ENCODE results near the gene NMT2.

The NMT2 gene

DNA sequence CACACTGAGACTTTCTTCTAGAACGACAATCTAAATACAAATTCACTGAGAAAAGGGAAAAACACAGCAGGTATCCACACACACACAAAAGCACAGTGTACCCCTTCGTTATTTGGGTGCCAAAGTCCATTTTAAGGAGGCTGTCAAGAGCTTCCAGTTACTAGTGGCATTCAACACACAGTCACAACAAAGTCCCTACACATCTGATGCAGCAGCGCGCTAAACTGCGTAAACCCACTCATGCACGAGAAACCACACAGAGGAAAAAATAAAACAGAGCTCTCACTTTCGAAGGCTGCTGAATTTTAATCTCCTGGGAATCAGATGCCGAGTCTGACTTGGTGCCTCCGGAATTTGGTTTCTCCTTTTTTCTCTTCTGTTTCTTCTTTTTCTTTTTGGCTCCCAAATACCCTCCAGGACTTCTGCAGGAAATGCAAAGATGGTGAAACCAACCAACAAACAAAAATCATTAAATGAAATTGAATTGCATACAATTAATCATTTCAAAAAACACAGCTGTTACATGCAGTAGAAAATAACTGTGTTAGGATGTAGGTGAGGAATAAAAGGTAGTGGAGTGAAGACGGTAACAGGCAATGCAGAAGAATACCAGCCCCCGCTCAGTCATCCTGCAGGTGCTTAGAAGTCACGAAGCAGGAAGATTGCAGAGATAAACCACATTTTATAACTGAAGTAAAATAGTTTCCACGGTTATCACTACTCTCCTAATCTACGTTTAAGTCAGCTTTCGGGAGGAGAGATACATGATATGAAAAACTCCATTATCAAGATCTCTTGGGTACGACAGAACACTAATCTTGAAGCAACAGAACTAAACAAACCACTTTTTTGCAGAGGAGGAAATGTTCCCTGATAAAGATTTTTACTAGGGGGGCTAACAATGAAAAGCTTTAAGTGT is 27.1 kb downstream of the NMT2 start:
- DNase-seq (ENCODE audit: low spot score): no peak

DNA sequence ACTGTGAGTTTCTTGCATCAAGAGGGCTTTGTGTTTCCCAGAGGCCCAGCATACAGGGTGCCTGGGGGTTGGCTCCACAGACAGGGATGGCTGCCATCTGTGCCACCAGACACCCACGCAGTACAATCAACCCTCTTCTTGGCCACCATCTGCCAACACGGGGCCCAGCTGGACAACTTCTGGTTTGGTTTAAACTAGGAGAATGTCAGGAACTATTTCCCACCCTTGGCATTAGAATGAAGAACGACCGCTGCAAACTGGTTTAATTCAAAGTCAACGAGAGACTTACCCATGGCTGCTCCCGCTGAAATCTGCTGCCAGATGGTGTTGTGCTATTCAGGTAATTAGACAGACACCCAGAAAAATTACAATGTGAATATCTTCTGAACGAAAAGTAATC is 27.8 kb downstream of the NMT2 start:
- DNase-seq (ENCODE audit: low spot score): no peak

GRCh38 chr10:15137636-15138035 is 30.9 kb downstream of the NMT2 start:
- DNase-seq (ENCODE audit: low spot score): no peak

- no peak for DNase-seq (ENCODE audit: low spot score)
Measured at GRCh38 chr10:15137036-15137359, 31.5 kb downstream of the NMT2 start.

GRCh38 chr10:15136129-15137035 is 32.1 kb downstream of the NMT2 start:
- DNase-seq (ENCODE audit: low spot score): no peak

DNA sequence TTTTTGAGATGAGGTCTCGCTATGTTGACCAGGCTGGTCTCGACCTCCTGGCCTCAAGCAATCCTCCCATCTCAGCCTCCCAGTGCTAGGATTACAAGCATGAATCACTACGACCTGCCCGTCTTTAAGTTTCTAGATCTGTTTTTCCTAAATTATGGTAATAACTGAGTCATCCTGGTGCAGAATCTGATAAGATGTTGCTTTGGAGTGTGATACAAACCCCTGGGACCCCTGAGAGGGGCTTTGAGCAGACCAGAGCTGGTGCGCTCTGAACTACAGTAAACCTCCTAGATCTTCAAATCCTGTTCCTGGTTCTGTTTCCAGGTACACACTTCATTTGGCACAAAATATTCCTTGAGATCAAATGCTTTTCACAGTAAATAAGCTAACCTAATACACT is 37.2 kb downstream of the NMT2 start:
- no peak for DNase-seq (ENCODE audit: low spot score)

DNA sequence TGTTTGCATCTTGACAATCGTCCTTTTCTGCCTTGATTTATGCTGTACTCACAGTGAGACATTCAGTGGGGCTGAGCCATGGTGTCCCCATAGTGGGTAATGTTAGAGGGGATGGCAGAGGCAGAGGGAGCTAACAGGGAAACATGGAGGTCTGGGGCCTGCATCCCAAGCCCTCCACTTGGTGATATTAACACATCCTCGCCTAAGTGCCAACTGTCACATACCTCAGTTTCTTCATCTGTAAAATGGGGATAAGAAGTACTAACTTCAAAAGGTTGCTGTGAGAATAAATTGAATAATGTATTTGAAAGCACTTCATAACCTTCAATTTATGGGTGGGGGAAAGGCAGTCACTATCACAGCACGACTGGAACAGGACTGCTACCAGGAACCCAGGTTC is 43.6 kb downstream of the NMT2 start:
- DNase-seq (ENCODE audit: low spot score): no peak

- no peak for DNase-seq (ENCODE audit: low spot score)
Measured at GRCh38 chr10:15124190-15124589, 44.3 kb downstream of the NMT2 start.

DNA sequence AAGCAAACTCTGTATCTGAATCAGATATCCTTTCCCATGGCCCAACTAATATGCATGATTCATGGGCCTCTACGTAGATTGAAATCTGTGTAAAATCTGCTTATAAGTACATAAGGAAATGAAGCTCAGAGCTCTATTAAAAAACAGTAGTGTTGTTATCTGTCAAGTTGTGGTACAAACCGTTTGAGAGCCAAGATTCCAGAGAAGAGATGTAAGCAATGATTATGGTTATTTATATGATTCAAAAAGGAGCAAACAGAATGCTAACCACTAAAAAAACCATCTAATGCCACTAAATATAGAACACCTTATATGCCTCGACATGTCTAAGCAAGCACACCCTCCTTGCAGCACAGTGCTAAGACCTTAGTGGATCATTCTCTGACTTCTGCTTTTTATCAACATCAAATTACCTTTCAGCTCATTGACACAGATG is 44.7 kb downstream of the NMT2 start:
- no peak for DNase-seq (ENCODE audit: low spot score)

- DNase-seq (ENCODE audit: low spot score): no peak
Measured at GRCh38 chr10:15122477-15123030, 45.9 kb downstream of the NMT2 start.

GRCh38 chr10:15121707-15122106 is 46.8 kb downstream of the NMT2 start:
- DNase-seq (ENCODE audit: low spot score): no peak

DNA sequence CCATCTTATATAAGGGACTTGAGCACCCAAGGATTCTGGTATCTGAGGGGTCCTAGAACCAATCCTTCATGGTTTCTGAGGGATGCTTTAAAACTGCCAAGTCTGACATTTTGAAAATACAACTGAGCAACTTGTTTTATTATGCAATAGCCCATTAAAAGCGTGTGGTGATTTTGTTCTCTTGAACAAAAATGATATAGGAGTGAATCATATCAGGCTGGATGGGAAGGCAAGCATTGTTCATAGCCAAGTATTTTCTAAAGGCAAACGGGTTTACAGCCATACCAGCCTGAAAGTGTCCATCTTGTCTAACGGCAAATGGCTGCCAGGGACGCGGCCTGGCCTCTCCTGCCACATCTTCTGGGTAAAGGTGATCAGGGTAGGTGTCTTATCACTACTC is 48.0 kb downstream of the NMT2 start:
- DNase-seq (ENCODE audit: low spot score): no peak

DNA sequence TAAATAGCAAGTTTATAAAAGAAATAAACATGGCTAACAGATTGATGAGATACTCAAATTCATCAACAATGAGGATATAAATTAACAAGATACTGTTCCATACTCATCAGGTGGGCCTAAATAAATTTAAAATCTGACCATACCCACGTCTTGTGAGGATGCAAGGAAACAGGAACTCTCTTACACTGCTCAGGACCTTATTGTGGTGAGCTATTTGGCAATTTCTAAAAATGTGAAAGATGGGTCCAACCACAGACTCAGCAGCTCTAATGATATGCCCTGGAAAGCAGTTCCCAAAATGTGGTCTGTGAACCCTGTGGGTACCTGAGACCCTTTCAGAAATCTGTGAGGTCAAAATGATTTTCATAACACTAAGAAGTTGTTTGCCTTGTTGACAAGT is 49.9 kb downstream of the NMT2 start:
- DNase-seq (ENCODE audit: low spot score): no peak

DNA sequence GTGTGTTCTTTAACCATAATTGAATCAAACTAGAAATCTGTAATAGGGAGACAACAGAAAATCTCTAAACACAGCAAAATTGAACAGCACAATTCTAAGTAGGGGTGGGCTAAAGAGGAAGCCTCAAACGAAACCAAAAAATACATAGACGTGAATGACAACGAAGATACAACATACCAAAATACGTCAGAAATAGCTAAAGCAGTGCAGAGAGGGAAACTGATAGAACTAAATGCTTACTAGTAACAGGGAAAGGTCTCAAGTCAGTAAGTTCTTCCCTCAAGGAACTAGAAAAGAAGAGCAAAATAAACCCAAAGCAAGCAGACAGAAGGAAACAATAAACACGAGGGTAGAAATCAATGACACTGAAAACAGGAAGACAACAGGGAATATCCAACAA is 52.3 kb downstream of the NMT2 start:
- DNase-seq (ENCODE audit: low spot score): no peak

DNA sequence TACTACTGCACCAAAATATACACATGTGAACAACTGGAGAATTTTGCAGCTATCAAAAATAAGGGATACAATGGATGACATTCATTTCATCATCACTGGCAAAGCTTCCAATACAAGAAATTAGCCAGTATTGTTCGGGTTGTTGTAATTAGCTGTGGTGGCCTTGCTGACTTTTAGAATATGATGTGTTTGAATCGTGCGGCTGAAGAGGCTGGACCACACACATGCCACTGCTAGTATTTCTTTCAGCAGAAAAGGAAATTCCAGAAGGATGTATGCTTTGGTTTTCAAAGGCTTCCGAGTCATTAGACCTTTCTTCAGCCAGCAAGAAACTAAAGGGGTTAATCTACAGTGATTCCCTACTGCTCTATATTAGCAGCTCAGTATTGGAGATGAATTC is 54.7 kb downstream of the NMT2 start:
- DNase-seq (ENCODE audit: low spot score): no peak

GRCh38 chr10:15112657-15113056 is 55.8 kb downstream of the NMT2 start:
- no peak for DNase-seq (ENCODE audit: low spot score)

DNA sequence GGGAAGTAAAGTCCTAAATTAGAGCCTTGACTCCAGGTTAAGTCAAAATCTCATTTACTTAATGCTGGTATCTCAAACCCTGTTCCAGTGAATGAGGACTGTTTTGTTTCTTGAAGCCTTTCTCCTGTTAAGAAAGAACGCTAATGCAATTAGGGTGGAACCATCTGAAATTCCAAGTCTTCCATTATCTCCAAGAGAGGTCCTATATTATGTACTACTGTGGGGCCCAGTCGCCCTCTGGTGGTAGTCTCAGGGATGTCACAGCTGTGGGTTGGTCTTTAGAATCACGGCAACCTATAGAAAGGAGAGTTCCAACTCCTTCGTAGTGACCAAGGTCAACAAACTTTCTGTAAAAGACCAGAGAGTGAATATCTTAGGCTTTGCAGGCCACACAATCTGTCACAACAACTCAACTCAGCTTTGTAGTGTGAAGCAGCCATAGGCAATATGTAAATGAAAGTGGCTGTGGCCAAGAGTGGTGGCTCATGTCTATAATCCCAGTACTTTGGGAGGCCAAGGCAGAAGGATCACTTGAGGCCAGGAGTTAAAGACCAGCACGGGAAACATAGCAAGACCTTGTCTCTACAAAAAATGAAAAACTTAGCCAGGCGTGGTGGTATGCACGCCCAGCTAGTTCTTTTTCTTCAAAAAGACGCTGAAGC is 62.0 kb downstream of the NMT2 start:
- DNase-seq (ENCODE audit: low spot score): peak; percentile 78

DNA sequence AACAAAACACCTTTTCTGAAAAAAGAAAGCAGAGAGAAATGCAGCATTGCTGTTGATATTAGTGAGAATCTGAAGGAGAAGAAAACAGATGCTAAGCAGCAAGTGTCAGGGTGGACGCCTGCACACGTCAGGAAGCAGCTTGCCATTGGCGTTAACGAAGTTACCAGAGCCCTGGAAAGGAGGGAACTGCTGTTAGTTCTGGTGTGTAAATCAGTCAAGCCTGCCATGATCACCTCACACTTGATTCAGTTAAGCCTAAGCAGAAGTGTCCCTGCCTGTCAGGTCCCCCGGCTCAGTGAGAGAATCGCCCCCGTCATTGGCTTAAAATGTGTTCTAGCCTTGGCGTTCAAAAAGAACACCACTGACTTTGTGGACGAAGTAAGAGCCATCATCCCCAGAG is 65.0 kb downstream of the NMT2 start:
- no peak for DNase-seq (ENCODE audit: low spot score)

DNA sequence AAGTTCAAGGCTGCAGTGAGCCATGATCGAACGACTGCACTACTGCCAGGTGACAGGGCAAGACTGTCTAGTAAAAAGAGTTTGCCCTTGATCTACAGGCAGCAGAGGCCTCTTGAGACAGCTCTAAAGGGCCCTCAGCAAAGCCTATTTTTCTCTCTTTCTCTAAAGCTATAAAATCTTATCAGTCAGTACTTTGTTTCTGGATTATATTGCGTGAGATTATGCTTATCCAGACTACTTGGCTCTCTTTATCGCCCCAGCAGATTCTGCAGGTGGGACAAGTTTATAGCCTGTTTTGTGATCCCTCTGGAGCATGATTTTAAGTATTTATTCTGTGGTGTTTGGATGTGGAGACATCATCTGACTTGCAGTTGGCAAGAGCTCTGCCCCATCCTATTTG is 68.6 kb downstream of the NMT2 start:
- DNase-seq (ENCODE audit: low spot score): no peak

DNA sequence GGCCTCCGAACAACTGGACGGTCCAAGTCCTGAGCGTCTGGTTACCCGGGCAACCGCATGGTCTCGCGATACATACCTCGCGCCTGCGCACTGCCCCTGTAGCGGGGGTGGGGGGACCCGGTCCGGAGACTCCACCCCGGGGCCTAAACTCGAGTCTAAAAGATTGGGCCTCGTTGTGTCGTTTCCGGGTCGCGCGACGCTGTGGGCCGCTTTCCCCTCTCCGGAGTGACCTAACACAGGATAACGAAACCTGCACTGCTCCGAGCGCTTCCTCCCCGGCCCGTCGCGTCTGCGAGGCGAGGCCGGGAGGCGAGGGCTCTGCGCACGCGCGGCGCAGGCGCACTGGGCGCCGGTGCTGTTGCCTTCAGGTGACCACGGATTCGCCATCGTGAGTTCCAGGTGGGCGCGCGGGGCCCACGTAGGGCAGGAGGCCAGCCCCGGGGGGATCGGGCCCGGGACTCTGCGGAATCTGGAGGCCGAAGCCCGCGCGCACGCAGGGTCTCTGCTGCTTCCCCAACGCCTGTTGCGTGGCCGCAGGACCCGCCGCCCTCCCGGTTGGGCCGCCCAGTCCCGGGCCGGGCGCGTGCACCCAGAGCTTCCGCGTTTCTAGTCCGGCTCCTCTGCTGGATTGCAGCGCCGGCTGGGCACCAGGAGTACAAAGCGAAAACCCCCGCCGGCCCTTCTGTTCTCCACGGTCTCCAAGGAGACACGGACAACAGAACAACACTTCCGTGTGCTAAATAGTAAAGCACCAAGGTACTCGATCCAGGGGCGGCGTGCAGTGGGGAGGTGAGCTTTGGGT is 71.3 kb downstream of the NMT2 start, which contains the start of gene RPP38:
Gene RPP38 (plus strand): TSS at position 345 of the 802 bp plus-strand sequence. CDS start 5,960 bp downstream, outside the sequence.
- peak; percentile 96 for DNase-seq (ENCODE audit: low spot score)

- DNase-seq (ENCODE audit: low spot score): no peak
Measured at GRCh38 chr10:15096661-15097010, 71.9 kb downstream of the NMT2 start.
